PC-3 (cell line): Measurements from ENCODE around the gene CLDN4. TPM values are rescaled to one million over a fixed set of nuclear protein-coding genes. Genes with fewer than 3 reads are reported as not detected.

Experiments used
- ATAC-seq: fragments of 200-7000 bp; cut with Tn5 transposase; 2 replicates; pipeline ENCODE4 v1.9.1; 2020; ENCODE audit warnings: mild to moderate bottlenecking, moderate library complexity
- BruUV-seq: library from RNA; stranded (reverse); fragments of 400-500 nt; replicated peaks from 2 replicates; lab custom pipeline; 2021; lab: Mats Ljungman, UMichigan
- CTCF ChIA-PET: fragments of 300-600 bp; sonication (Branson Sonifier 250); formaldehyde crosslinking; loops from one replicate; lab custom pipeline; 2022; ENCODE audit warnings: antibody characterized with exemption; lab: Charles Lee
- POLR2A ChIA-PET: fragments of 300-600 bp; sonication (Branson Sonifier 250); formaldehyde crosslinking; loops from one replicate; lab custom pipeline; 2022; ENCODE audit warnings: antibody characterized with exemption; ENCODE audit not compliant: unreplicated experiment; lab: Charles Lee
- DNase-seq: peaks from one replicate; pipeline ENCODE4 v3.0.0-alpha.2; 2015
- H2AFZ ChIP-seq: fragments of 300-600 bp; sonication (generic); 2 replicates; pipeline ENCODE4 v1.6.0; 2016; ENCODE audit warnings: antibody characterized with exemption, low read length
- H3F3A ChIP-seq: fragments of 300-600 bp; sonication (generic); one replicate; pipeline ENCODE4 v1.6.0; 2017; ENCODE audit warnings: antibody characterized with exemption, low read length, control low read depth, mild to moderate bottlenecking; ENCODE audit not compliant: unreplicated experiment
- H3K27ac ChIP-seq: fragments of 300-600 bp; sonication (generic); 2 replicates; pipeline ENCODE4 v1.5.1; 2016; ENCODE audit warnings: mild to moderate bottlenecking, low read length
- H3K27me3 ChIP-seq: fragments of 300-600 bp; sonication (generic); 2 replicates; pipeline ENCODE4 v1.6.1; 2016; ENCODE audit warnings: low read length, mixed read lengths
- H3K36me3 ChIP-seq: fragments of 300-600 bp; sonication (generic); 2 replicates; pipeline ENCODE4 v1.6.1; 2016; ENCODE audit warnings: low read depth, mixed run types, low read length, mixed read lengths
- H3K4me1 ChIP-seq: fragments of 300-600 bp; sonication (generic); 2 replicates; pipeline ENCODE4 v1.5.1; 2016; ENCODE audit warnings: low read length; ENCODE audit not compliant: insufficient read depth
- H3K4me2 ChIP-seq: fragments of 300-600 bp; sonication (generic); 2 replicates; pipeline ENCODE4 v1.6.0; 2016; ENCODE audit warnings: low read length
- H3K4me3 ChIP-seq: fragments of 300-600 bp; sonication (generic); 2 replicates; pipeline ENCODE4 v1.5.1; 2016; ENCODE audit warnings: mild to moderate bottlenecking, low read length, mixed read lengths
- H3K79me2 ChIP-seq: fragments of 300-600 bp; sonication (generic); 2 replicates; pipeline ENCODE4 v1.6.1; 2017; ENCODE audit warnings: low read length, mixed read lengths
- H3K9ac ChIP-seq: fragments of 300-600 bp; sonication (generic); 2 replicates; pipeline ENCODE4 v1.6.0; 2016; ENCODE audit warnings: mild to moderate bottlenecking, low read length
- H3K9me2 ChIP-seq: fragments of 300-600 bp; sonication (generic); replicated peaks from 2 replicates; pipeline ENCODE4 v1.6.1; 2016; ENCODE audit warnings: mixed run types, low read length, mixed read lengths
- H3K9me3 ChIP-seq: fragments of 300-600 bp; sonication (generic); 2 replicates; pipeline ENCODE4 v1.6.1; 2016; ENCODE audit warnings: low read length, mixed read lengths
- H4K20me1 ChIP-seq: fragments of 300-600 bp; sonication (generic); 2 replicates; pipeline ENCODE4 v1.6.1; 2016; ENCODE audit warnings: low read length, mixed read lengths
- EZH2 ChIP-seq: fragments of 300-600 bp; sonication (generic); IDR thresholded peaks from one replicate; pipeline ENCODE4 v1.6.1; 2017; ENCODE audit warnings: antibody characterized with exemption, mild to moderate bottlenecking, low read length; ENCODE audit not compliant: unreplicated experiment
- EZH2phosphoT487 ChIP-seq: fragments of 300-600 bp; sonication (generic); IDR thresholded peaks from 2 replicates; pipeline ENCODE4 v1.6.1; 2018; ENCODE audit warnings: mild to moderate bottlenecking, antibody characterized with exemption, low read length, borderline replicate concordance
- intact Hi-C: fragments of 100-400 bp; cut with micrococcal nuclease; formaldehyde crosslinking; loops from 2 replicates; pipeline ENCODE4 v1.9.0; 2023
- total RNA-seq: library from RNA; depleted of rRNA; stranded (reverse); fragments of >200 nt; gene quantifications from 2 replicates; pipeline ENCODE4 v1.2.3, GENCODE V29; 2014
- TF ChIP-seq, protein P1 (sequence below): fragments of 300-600 bp; sonication (generic); conservative IDR thresholded peaks from 2 replicates; pipeline ENCODE4 v1.5.1; 2017; ENCODE audit warnings: antibody characterized with exemption, low read depth, mild to moderate bottlenecking, low read length

CLDN4 gene
- total RNA-seq, 1 experiment from 2014 or later: 656 TPM

- no peaks in the 10 kb centered on the region for H3K79me2 ChIP-seq
- no peaks in the 10 kb centered on the region for H3K9me2 ChIP-seq
- no peak overlapping the region for H3K4me2 ChIP-seq
- no peak overlapping the region for H3K27ac ChIP-seq
- H3K36me3 ChIP-seq: no peaks in the 10 kb centered on the region
- no peak for TF ChIP-seq EZH2phosphoT487
- TF ChIP-seq EZH2: no peak
- TF ChIP-seq, protein P1, sequence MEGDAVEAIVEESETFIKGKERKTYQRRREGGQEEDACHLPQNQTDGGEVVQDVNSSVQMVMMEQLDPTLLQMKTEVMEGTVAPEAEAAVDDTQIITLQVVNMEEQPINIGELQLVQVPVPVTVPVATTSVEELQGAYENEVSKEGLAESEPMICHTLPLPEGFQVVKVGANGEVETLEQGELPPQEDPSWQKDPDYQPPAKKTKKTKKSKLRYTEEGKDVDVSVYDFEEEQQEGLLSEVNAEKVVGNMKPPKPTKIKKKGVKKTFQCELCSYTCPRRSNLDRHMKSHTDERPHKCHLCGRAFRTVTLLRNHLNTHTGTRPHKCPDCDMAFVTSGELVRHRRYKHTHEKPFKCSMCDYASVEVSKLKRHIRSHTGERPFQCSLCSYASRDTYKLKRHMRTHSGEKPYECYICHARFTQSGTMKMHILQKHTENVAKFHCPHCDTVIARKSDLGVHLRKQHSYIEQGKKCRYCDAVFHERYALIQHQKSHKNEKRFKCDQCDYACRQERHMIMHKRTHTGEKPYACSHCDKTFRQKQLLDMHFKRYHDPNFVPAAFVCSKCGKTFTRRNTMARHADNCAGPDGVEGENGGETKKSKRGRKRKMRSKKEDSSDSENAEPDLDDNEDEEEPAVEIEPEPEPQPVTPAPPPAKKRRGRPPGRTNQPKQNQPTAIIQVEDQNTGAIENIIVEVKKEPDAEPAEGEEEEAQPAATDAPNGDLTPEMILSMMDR: no peak
- BruUV-seq: no TSS peak
- H3K27me3 ChIP-seq: no peaks in the 10 kb centered on the region
- H3F3A ChIP-seq: no peaks in the 10 kb centered on the region
- ChIA-PET POLR2A (no interaction called here), CTCF (no interaction called here)
- no peaks in the 10 kb centered on the region for H3K4me1 ChIP-seq
- intact Hi-C loops: no loop called here
- H3K9me3 ChIP-seq: no peaks in the 10 kb centered on the region
- H4K20me1 ChIP-seq: no peaks in the 10 kb centered on the region
- H3K4me3 ChIP-seq: no peak overlapping the region
- no peak for DNase-seq
- no peak overlapping the region for H3K9ac ChIP-seq
- no peak overlapping the region for H2AFZ ChIP-seq
- ATAC-seq: no peak
Measured at GRCh38 chr7:73876973-73877372, 46.2 kb downstream of the CLDN4 start.

GRCh38 chr7:73879977-73880681, 49.3 kb downstream of the CLDN4 start:
- no peaks in the 10 kb centered on the region for H3K9me3 ChIP-seq
- no peak overlapping the region for H2AFZ ChIP-seq
- DNase-seq (no peak), ATAC-seq (no peak)
- no peaks in the 10 kb centered on the region for H3F3A ChIP-seq
- intact Hi-C loops: no loop called here
- no peaks in the 10 kb centered on the region for H3K9me2 ChIP-seq
- POLR2A ChIA-PET: no interaction called here
- CTCF ChIA-PET: no interaction called here
- H3K4me2 ChIP-seq: no peak overlapping the region
- H3K9ac ChIP-seq: no peak overlapping the region
- no peak overlapping the region for H3K27ac ChIP-seq
- no peaks in the 10 kb centered on the region for H3K36me3 ChIP-seq
- H3K4me1 ChIP-seq: no peaks in the 10 kb centered on the region
- no peaks in the 10 kb centered on the region for H4K20me1 ChIP-seq
- TF ChIP-seq EZH2: no peak
- TF ChIP-seq, protein P1: no peak
- no peak for TF ChIP-seq EZH2phosphoT487
- no peak overlapping the region for H3K4me3 ChIP-seq
- H3K27me3 ChIP-seq: no peaks in the 10 kb centered on the region
- no peaks in the 10 kb centered on the region for H3K79me2 ChIP-seq
- BruUV-seq: no TSS peak

DNA sequence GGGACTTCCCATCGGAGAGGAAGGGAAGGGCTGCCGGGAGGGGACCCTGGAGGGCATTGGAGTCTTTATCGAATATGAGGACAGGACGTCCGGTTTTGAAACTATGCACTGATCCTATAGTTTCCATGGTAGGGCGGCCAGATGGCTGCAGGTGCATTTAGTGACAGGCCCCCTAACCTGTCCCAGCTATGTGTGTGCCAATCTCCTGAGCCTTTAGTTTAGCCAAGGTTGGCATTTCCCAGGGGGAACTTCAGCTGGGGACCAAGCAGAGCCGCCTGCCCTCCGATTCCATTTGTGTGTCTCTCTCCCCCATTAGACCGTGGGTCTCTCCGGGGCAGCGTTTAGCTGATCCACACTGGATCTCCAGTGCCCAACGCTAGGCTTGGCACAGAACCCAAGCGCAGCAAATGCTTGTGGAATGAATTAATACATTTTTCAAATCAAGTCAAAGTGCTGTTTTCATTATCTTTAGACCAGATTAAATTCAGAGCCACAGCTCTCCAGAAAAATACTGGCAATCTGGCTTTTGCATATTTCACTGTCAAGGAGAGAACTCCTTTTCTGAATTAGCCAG, 50.0 kb downstream of the CLDN4 start:
- Histone ChIP-seq H3K9me3 (no peaks in the 10 kb centered on the region), H3K79me2 (no peaks in the 10 kb centered on the region), H3F3A (no peaks in the 10 kb centered on the region), H4K20me1 (no peaks in the 10 kb centered on the region), H3K4me2 (no peak overlapping the region), H3K27ac (no peak overlapping the region), H3K9ac (no peak overlapping the region), H3K27me3 (no peaks in the 10 kb centered on the region), H3K4me3 (no peak overlapping the region), H3K4me1 (no peaks in the 10 kb centered on the region), H3K9me2 (no peaks in the 10 kb centered on the region), H3K36me3 (no peaks in the 10 kb centered on the region), H2AFZ (no peak overlapping the region)
- DNase-seq (no peak), ATAC-seq (no peak)
- CTCF ChIA-PET: no interaction called here
- POLR2A ChIA-PET: no interaction called here
- no peak for TF ChIP-seq EZH2phosphoT487
- TF ChIP-seq EZH2: no peak
- TF ChIP-seq, protein P1: no peak
- BruUV-seq: no TSS peak
- intact Hi-C loops: no loop called here
